ENCODE results near the gene CORO2A.

The CORO2A gene

GRCh38 chr9:98222885-98223691, 30.7 kb upstream of the CORO2A start:
- no peak overlapping the region for H3K4me3 ChIP-seq (ENCODE audit: control insufficient read depth, low read depth, low read length)
- DNase-seq (ENCODE audit: low read depth) = peak; percentile 99
- TF ChIP-seq, protein P1, sequence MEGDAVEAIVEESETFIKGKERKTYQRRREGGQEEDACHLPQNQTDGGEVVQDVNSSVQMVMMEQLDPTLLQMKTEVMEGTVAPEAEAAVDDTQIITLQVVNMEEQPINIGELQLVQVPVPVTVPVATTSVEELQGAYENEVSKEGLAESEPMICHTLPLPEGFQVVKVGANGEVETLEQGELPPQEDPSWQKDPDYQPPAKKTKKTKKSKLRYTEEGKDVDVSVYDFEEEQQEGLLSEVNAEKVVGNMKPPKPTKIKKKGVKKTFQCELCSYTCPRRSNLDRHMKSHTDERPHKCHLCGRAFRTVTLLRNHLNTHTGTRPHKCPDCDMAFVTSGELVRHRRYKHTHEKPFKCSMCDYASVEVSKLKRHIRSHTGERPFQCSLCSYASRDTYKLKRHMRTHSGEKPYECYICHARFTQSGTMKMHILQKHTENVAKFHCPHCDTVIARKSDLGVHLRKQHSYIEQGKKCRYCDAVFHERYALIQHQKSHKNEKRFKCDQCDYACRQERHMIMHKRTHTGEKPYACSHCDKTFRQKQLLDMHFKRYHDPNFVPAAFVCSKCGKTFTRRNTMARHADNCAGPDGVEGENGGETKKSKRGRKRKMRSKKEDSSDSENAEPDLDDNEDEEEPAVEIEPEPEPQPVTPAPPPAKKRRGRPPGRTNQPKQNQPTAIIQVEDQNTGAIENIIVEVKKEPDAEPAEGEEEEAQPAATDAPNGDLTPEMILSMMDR (IDR thresholded peaks at IDR 0.05; ENCODE audit: control insufficient read depth, insufficient read depth, low read depth, low read length, missing control alignments) = no peak

- TF ChIP-seq, protein P1 (IDR thresholded peaks at IDR 0.05; ENCODE audit: control insufficient read depth, insufficient read depth, low read depth, low read length, missing control alignments) = no peak
- H3K4me3 ChIP-seq (ENCODE audit: control insufficient read depth, low read depth, low read length) = no peak overlapping the region
- DNase-seq (ENCODE audit: low read depth) = no peak
Measured at GRCh38 chr9:98220911-98221310, 28.5 kb upstream of the CORO2A start.

GRCh38 chr9:98219794-98220370, 27.4 kb upstream of the CORO2A start:
- TF ChIP-seq, protein P1 (IDR thresholded peaks at IDR 0.05; ENCODE audit: control insufficient read depth, insufficient read depth, low read depth, low read length, missing control alignments) = no peak
- no peak overlapping the region for H3K4me3 ChIP-seq (ENCODE audit: control insufficient read depth, low read depth, low read length)
- DNase-seq (ENCODE audit: low read depth) = no peak

DNA sequence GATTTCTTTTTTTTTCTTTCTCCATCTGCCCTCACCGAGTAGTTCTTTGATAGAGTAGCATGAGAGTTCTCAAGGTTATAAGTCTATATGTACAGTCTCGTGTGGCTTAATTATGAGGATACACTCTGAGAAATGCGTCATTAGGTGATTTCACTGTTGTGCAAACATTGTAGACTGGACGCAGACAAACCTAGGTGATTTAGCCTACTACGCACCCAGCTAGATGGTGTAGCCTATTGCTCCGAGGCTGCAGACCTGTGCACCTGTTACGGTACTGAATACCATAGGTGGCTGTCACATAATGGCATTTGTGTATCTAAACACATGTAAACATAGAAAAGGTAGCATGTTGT, 26.9 kb upstream of the CORO2A start:
- DNase-seq (ENCODE audit: low read depth) = no peak
- no peak overlapping the region for H3K4me3 ChIP-seq (ENCODE audit: control insufficient read depth, low read depth, low read length)
- TF ChIP-seq, protein P1 (IDR thresholded peaks at IDR 0.05; ENCODE audit: control insufficient read depth, insufficient read depth, low read depth, low read length, missing control alignments) = no peak

DNA sequence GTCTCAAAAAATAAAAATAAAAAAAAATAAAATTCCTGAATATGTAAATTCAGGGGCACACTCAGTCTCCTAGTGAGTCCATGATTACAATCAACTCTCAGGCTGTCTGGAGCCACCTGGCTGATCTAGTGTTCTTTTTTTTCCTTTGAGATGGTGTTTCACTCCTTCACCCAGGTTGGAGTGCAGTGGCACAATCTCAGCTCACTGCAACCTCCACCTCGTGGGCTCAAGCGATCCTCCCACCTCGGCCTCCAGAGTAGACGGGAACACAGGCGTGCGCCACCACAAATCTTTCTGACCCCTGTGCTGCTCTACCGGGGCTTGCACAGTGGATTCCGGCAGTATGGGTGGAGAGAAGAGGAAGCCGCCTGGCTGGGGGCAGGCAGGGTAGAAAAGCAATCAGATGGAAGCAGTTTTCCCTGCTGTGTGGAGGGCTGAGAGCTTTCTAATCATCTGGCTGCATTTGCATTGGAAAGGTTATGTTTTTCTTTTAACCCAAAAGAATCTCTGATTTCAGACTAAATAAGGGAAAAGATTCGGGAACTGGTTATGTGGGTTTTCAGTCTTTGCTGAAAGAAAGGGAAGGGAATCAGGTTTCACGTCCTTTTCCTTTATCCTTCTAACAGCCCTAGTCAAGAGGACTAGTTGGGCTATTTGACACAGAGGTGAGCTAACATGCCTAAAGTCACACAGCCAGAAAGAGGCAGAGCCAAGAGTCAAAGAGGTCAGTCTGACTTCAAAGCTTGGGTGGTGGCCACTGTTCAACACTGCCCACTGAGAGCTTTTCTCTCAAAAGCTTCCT, 26.3 kb upstream of the CORO2A start:
- no peak overlapping the region for H3K4me3 ChIP-seq (ENCODE audit: control insufficient read depth, low read depth, low read length)
- TF ChIP-seq, protein P1 (IDR thresholded peaks at IDR 0.05; ENCODE audit: control insufficient read depth, insufficient read depth, low read depth, low read length, missing control alignments) = no peak
- DNase-seq (ENCODE audit: low read depth) = no peak

DNA sequence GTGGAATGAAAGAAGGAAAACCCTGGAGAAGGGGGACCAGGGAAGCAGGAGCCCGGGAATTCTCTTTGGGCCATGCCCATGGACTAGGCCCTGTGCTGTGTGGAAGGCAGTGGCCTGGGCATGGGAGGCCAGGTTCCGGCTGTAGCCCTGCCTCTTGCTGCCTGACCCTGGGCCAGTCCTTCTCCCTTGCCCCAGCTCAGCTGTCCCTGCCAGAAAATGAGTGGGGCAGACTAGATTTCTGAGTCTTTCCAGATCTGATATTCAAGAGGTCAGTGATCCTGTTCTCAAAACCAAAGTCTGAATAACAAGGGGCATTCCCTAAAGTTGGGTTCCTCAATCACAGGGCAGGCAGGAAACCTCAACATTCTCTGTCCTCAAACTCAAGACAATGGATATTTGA, 24.8 kb upstream of the CORO2A start:
- TF ChIP-seq, protein P1 (IDR thresholded peaks at IDR 0.05; ENCODE audit: control insufficient read depth, insufficient read depth, low read depth, low read length, missing control alignments) = no peak
- no peak for DNase-seq (ENCODE audit: low read depth)
- H3K4me3 ChIP-seq (ENCODE audit: control insufficient read depth, low read depth, low read length) = no peak overlapping the region
